Stimulated activated CD8-positive, alpha-beta memory T cell treated with anti-CD3 and anti-CD28 coated beads, Interleukin-12 subunit alpha, Interleukin-12 subunit beta, amount 100 ng/mL, for 4 hours (primary cell): ENCODE data around the gene FRMD4B.
"Not testable (repeated sequence)": the region's sequence is repeated elsewhere in the genome, so short reads cannot be mapped to it uniquely, and the experiment has no call there.

Experiments used
- DNase-seq: peaks from one replicate; pipeline ENCODE4 v3.0.0-alpha.2; 2020; ENCODE audit warnings: low read depth

Gene FRMD4B

DNA sequence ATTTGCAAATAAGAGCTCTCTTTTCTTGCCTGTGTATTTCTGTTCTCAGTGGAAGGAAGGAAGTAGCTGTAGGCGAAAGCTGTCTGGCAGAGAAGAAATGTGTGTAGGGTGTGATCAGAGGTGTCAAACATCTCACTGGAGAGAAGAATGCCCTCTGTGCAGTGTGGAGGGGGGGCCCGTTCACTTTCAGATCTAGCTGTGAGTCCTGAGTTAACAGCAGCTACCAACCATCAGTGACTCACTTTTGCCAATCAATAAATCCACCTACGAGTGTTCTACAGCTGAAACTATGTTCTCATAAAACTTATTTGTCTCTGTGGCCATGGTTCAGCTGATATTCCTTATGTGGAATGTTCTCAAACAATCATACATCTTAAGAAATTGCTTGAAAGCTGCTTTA is 103.7 kb downstream of the FRMD4B start:
- DNase-seq = peak; percentile 43

DNA sequence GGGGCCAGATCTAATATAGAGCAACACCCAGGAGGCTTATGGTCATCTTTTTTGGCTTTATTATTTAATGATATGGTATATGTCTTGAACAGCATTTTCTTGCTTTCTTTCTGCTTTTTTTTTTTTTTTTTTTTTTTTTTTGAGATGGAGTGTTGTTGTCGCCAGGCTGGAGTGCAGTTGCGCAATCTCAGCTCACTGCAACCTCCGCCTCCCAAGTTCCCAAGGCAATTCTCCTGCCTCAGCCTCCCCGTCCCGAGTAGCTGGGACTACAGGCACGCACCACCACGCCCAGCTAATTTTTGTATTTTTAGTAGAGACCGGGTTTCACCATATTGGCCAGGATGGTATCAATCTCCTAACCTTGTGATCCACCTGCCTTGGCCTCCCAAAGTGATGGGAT is 108.5 kb downstream of the FRMD4B start:
- DNase-seq = not testable (repeated sequence)

DNA sequence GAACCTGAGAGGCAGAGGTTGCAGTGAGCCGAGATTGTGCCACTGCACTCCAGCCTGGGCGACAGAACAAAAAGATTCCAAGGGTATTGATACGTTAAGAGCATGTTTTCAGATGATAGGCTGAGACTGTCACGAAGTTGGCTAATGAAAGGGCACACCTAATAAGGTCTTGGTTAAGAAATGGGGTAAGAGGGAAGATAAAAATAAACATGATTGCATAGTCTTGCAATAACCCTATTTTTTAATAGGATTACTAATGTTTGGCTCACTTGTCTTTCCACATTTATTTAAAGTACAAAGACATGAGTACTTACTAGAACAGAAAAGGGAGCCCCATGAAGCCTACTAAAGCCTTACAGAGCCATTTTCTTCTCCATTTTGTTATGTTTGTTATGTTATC is 109.0 kb downstream of the FRMD4B start:
- DNase-seq = no peak

DNA sequence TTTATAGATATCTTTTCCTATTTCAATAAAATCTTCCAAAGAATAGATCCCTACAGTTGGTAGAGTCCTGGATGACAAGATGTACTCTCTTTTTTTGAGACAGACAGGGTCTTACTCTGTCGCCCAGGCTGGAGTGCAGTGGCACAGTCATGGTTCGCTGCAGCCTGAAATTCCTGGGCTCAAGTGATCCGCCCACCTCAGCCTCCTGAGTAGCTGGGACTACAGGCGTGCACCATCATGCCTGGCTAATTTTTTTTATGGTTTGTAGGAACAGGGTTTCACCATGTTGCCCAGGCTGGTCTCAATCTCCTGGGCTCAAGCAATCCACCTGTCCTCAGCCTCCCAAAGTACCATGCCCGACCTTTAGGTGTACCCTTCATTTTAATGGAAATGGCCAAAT is 109.7 kb downstream of the FRMD4B start:
- DNase-seq = not testable (repeated sequence)

DNA sequence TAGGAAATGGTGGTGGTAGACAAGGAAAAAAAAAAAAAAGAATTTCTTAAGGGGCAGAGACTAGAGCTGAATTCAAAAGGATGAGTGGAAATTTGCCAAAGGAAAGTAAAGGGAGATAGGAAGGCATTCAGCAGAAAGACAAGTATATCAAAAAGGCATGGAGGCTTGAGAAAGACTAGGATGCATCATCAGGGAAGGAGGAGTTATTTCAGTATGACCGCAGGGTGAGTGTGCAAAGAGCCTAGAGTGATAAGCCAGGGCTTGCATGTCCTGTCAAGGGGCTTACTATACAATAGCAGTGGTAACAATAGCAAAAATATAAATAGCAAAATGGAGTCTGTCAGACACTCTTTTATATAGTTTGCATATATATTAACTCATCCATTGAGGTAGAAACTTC is 112.0 kb downstream of the FRMD4B start:
- no peak for DNase-seq

DNA sequence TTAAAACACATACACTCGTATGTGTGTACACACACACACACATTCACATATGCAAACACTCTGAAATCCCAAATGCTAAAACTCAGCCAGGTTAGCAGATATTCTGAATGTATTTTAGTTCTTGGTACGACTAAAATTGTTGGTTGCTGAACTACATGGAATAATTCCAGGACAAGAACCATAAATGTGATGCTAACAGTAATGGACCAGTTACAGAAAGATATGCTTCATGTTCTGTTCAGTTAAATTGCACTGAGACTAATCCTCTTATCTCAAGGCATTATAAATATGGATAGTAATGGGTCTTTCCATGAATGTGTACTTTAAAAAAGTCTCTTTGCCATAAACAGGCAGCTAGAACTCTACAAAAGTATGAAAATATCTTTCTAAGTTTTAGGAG is 113.3 kb downstream of the FRMD4B start:
- no peak for DNase-seq

- DNase-seq = no peak
These were observed 114.8 kb downstream of the FRMD4B start for GRCh38 chr3:69271098-69271497.

DNA sequence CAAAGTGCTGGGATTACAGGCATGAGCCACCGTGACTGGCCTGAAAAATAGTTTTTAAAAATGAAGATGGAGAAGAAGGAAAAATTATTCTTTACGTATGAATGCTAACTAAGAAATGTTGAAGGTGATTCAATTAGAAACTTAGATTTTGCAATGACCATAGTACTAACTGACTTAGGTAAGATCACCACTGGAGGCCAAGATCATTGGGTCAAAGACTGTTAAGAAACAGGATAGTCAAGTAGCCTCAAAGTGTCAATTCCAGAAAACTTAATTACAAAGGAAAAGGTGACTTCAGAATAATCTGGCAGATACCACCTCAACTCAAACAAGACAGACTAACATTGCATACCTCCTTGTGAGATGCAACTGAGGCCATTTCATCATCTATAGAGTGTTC is 119.3 kb downstream of the FRMD4B start:
- DNase-seq = no peak

DNA sequence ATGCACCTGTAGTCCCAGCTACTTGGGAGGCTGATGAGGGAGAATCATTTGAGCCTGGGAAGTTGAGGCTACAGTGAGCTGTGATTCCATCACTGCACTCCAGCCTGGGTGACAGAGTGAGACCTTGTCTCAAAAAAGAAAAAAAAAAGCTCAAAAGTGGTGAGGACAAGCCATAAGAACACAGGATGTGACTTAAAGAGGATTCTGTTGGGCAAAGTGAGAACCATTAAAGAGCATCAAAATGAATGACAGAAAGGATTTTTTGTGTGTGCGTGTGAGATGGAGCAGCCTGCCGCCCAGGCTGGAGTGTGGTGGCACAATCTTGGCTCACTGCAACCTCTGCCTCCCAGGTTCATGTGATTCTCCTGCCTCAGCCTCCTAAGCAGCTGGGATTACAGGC is 119.8 kb downstream of the FRMD4B start:
- not testable (repeated sequence) for DNase-seq

DNA sequence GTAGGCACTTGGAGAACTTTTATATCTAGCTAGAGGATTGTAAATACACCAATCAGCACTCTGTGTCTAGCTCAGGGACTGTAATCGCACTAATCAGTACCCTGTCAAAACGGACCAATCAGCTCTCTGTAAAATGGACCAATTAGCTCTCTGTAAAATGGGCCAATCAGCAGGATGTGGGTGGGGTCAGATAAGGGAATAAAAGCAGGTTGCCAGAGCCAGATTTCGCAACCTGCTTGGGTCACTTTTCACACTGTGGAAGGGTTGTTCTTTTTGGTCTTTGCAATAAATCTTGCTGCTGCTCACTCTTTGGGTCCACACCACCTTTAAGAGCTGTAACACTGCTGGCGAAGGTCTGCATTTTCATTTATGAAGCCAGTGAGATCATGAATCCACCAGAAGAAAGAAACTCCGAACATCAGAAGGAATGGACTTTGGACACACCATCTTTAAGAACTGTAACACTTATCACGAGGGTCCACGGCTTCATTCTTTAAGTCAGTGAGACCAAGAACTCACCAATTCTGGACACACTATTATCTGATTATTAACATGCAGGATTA is 125.0 kb downstream of the FRMD4B start:
- not testable (repeated sequence) for DNase-seq

- DNase-seq = no peak
These were observed 125.6 kb downstream of the FRMD4B start for GRCh38 chr3:69260216-69260787.

DNA sequence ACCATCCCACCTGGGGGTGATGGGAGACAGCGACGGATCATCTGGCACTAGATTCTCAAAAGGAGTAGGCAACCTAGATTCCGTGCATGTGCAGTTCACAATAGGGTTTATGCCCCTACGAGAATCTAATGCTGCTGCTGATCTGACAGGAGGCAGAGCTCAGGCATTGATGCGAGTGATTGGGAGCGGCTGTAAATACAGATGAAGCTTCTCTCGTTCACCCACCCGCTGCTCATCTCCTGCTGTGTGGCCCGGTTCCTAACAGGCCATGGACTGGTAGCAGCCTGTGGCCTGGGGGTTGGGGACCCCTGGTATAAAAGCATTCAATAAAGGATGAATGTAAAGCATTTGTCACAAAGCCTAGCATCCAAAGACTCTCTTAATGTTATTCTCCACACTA is 126.8 kb downstream of the FRMD4B start:
- no peak for DNase-seq

- DNase-seq = no peak
These were observed 130.0 kb downstream of the FRMD4B start for GRCh38 chr3:69255928-69256327.

DNA sequence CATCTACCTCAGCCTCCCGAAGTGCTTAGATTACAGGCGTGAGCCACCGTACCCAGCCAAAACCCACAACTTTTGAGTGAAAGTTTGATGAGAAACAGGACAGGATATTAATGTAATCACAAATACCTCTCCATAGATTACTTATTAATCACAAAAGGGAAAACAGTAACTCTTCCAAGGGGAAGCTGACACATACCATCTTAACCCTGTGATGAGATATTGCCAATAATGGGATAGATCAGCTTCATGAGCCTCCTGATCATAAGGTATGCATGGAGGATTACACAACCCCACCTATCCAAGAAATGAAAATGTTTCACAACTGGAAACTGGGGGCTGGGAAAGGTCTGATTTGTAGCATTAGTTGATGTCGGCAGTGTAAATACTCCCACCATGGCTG is 131.5 kb downstream of the FRMD4B start:
- no peak for DNase-seq

- DNase-seq = no peak
These were observed 133.3 kb downstream of the FRMD4B start for GRCh38 chr3:69252631-69253030.

DNA sequence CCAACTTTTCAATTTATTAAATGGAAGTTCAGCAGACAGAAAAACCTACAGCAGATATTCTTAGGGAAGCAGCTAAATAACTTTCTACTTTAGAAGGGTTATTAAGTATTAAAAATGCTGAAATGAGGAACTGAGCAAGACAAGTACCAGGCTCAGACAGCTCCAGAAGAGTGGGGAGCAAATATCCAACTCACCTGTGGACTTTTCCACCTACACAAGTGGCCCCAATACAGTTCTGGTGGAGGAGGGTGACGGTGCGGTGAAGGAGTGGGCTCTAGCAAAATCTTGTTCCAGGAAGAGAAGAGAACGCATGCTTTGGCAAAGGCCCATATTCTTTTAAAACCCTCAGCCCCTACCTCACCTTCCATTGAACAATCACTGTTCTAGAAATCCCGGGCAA is 133.7 kb downstream of the FRMD4B start:
- DNase-seq = no peak

GRCh38 chr3:69251078-69251805 is 134.6 kb downstream of the FRMD4B start:
- DNase-seq = no peak

GRCh38 chr3:69250014-69250413 is 135.9 kb downstream of the FRMD4B start:
- no peak for DNase-seq

GRCh38 chr3:69249001-69249400 is 136.9 kb downstream of the FRMD4B start:
- DNase-seq = no peak

GRCh38 chr3:69248436-69248835 is 137.5 kb downstream of the FRMD4B start:
- DNase-seq = no peak

- no peak for DNase-seq
These were observed 139.3 kb downstream of the FRMD4B start for GRCh38 chr3:69246612-69247011.

GRCh38 chr3:69244039-69244438 is 141.8 kb downstream of the FRMD4B start:
- no peak for DNase-seq

DNA sequence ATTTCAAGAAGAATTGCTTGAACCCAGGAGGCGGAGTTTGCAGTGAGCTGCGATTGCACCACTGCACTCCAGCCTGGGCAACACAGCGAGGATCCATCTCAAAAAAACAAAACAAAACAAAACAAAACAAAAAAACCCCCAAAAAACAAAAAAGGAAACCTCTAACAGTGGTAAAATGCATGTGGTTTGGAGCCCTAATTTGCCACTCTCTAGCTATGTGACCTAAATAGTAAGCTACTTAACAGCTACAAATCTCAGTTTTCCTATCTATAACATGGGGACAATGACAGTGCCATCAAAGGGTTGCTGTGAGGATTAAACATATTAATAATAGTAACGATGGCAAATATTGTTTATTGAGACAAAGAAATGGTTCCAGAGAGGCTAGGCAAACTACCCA is 144.1 kb downstream of the FRMD4B start:
- DNase-seq = no peak
